Measurements from ENCODE around the gene MGAT5B.

DNA sequence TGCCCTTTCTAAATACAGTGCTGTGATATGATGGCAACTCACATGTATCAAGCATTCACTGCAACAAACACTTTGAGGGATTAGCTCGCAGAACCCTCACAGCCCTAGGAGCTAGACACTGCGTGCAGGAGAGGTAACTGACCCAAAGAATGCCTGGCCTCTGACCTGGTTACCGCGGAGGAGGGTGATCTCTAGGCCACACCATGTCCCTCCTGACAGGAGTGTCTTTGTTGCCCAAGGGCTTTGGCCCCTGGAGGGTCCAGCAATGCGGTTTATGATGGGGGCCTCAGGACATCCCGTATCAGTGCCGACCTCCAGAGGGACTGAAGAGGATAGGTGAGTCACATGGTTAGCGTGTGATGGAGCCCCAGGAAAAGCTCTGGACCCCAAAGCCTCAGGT, 130.6 kb downstream of the MGAT5B start:
- TF ChIP-seq POLR2A (IDR thresholded peaks at IDR 0.05; ENCODE audit: low read depth, low read length) (no peak), TAF1 (IDR thresholded peaks at IDR 0.05; ENCODE audit: low read depth, low read length) (no peak), PAX5 (IDR thresholded peaks at IDR 0.05; ENCODE audit: insufficient read depth, low read length, severe bottlenecking) (no peak), SPI1 (IDR thresholded peaks at IDR 0.05; ENCODE audit: low read depth, low read length) (no peak), POLR2AphosphoS5 (IDR thresholded peaks at IDR 0.05; ENCODE audit: low read depth, low read length) (no peak)

Measured in GM12891 (cell line).